GM19023 (cell line): ENCODE results near the gene LCLAT1.
A peak's percentile ranks its signal among the peaks of the same experiment; 100 is the strongest.

ENCODE experiments used
- ATAC-seq: cut with Tn5 transposase; IDR thresholded peaks from one replicate; pipeline ENCODE4 v1.9.1; 2021; ENCODE audit warnings: mild to moderate bottlenecking, moderate library complexity; ENCODE audit not compliant: unreplicated experiment

The LCLAT1 gene

GRCh38 chr2:30422444-30423040, 24.5 kb upstream of the LCLAT1 start:
- peak; percentile 62 for ATAC-seq

- ATAC-seq = no peak
Observed at GRCh38 chr2:30424231-30424630, 22.8 kb upstream of the LCLAT1 start.

GRCh38 chr2:30425326-30425725, 21.7 kb upstream of the LCLAT1 start:
- ATAC-seq = no peak

- ATAC-seq = no peak
Observed at GRCh38 chr2:30427606-30428347, 19.3 kb upstream of the LCLAT1 start.

- ATAC-seq = no peak
Observed at GRCh38 chr2:30428348-30428662, 18.7 kb upstream of the LCLAT1 start.

- no peak for ATAC-seq
Observed at GRCh38 chr2:30428827-30429461, 18.1 kb upstream of the LCLAT1 start.

DNA sequence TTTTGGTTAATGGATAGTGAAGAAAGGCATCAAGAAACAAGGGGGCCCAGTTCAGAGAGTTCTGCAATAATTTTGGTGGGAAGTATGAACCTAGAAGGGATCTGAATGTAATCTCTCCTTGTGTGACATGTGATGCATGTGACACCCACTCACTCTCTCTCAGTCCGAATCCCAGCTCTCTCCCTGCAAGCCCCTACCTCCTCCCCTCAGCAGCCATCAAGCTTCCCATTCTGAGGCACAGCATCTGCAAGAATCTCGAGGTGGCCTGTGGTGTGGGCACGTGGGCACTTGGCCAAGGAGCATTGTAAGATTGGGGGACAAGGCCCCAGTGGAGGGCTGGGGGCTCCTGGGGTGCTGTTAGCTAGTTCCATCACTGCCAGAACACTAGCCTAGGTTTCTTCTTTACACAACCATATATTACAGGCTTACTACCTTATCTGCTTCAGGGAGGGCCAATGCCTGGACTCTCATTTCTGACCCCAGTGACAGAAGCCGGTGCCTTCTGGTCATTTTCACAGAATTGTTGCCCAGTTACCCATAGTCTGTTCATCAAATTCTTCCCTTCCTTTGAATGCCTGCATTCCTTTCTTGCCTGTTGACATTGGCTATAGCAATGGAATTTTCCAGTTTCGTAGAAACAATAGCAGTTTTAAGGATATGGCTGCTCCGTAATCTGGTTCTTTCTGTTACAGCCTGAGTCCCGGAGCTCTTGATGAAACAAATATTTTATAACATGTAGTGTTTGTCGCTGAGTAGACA, 13.3 kb upstream of the LCLAT1 start:
- no peak for ATAC-seq

- ATAC-seq = no peak
Observed at GRCh38 chr2:30434708-30435107, 12.3 kb upstream of the LCLAT1 start.

- ATAC-seq = no peak
Observed at GRCh38 chr2:30436859-30437435, 10.1 kb upstream of the LCLAT1 start.

DNA sequence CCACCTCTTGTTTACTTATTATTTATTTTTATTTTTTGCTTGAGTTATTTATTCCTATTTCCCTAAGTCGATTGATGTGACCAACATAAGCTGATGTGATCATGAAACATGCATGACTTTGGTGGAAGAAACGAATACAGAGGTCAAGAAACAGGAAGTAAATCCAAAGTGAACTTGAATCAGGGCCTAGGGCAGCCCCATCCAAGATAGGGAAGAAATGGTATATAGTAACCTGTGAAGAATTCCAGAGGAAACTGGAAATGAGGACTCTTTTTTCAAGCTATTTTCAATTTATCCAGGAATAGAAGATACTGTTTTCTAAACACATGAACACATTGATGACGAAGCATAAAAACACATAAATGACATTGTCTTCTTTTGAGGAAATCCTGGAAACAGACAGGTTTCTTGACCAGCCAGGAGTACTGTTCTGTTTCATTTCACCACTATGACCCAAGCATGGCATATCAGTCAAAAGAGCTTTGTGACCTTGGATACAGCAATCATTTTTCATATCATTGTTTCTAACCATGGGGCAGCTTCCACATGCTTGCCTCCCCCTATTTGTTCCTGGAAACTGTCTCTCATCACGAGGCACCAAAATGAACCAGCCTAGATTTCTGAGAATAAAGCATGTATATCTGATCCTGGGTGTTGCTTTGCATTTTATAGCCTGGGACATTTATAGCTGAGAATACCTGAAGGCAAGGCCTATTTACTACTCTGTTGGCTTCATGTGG, 9.1 kb upstream of the LCLAT1 start:
- ATAC-seq = no peak

- no peak for ATAC-seq
Observed at GRCh38 chr2:30439296-30439695, 7.8 kb upstream of the LCLAT1 start.

DNA sequence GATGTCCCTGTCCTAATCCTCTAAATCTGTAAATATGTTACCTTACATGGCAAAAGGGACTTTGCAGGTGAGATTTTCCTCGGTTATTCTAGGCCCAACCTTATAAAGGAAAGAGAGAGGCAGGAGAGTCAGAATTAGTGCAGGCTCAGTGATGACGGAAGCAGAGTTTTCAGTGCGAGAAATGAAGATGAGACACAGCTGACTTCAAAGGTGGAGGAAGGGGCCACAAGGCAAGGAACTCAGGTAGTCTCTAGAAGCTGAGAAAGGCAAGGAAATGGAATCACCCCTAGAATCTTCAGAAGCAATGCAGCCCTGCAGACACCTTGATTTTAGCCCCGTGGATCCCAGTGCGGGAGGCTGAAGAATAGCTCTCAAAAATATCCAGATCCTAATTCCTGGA, 7.2 kb upstream of the LCLAT1 start:
- ATAC-seq = no peak

GRCh38 chr2:30441023-30441422, 6.0 kb upstream of the LCLAT1 start:
- ATAC-seq = no peak

- ATAC-seq = no peak
Observed at GRCh38 chr2:30443081-30443480, 4.0 kb upstream of the LCLAT1 start.

GRCh38 chr2:30444273-30444672, 2.8 kb upstream of the LCLAT1 start:
- no peak for ATAC-seq

- no peak for ATAC-seq
Observed at GRCh38 chr2:30445266-30445821, 1.7 kb upstream of the LCLAT1 start.

- ATAC-seq = no peak
Observed at GRCh38 chr2:30446602-30447148, 371 bp upstream of the LCLAT1 start.

DNA sequence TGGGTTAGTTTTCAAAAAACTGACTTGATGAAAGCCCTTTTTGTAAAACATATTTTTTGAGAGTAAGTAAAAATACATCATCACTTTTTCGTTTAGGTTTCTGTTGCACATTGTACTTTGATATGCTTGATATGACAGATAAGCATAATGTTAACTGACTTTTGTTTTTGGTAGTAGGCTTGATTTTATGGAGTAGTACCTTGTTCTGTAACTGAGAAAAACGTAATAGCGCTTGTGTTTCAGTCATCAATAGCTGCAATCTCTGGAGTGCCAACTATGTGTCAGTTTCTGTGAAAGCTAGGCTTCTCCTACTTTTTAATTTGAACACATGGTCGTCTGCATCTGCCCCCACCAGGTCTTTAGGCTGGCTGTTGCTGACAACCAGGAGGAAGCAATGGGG, 1.3 kb downstream of the LCLAT1 start:
- no peak for ATAC-seq

DNA sequence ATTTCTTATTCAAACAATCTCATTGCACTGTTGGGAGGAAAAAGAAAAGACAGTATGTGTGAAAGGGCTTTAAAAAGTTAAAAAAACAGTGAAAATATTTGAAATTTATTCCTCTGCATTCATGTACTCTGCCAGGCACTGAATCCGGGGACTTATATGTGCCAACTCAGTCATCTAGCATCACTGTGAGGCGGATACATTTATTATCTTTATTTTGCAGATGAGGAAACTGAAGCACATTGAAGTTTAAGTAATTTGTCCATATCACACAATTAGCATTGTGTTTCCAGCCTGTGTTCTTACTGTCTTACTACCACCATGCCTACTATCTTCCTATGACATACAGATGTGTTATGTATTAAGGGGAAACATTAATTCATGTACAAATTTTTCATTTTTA, 1.8 kb downstream of the LCLAT1 start:
- no peak for ATAC-seq

- ATAC-seq = no peak
Observed at GRCh38 chr2:30450025-30450424, 3.0 kb downstream of the LCLAT1 start.
